ENCODE data around the gene NRCAM. TPM values are rescaled to one million over a fixed set of nuclear protein-coding genes. Genes with fewer than 3 reads are reported as not detected.
"Not testable (repeated sequence)": the region's sequence is repeated elsewhere in the genome, so short reads cannot be mapped to it uniquely, and the experiment has no call there.

The NRCAM gene
- total and polyA plus RNA-seq, 2 of the 8 experiments (the other 6 are each of a cell fraction or from before 2014, with no cell fraction given) = 2.7 to 3.8 TPM

DNA sequence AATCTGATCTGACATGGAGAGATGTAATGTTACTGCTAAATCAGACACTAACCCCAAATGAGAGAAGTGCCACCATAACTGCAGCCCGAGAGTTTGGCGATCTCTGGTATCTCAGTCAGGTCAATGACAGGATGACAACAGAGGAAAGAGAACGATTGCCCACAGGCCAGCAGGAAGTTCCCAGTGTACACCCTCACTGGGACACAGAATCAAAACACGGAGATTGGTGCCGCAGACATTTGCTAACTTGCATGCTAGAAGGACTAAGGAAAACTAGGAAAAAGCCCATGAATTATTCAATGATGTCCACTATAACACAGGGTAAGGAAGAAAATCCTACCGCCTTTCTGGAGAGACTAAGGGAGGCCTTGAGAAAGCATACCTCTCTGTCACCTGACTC lies 115.8 kb downstream of the NRCAM start:
- H3K9me3 ChIP-seq (ENCODE audit: insufficient read depth in 2 of 2, low read depth in 1 of 2, low read length in 1 of 2); H3K4me1 ChIP-seq (replicated peaks in 1 of 4; ENCODE audit: control insufficient read depth in 3 of 4, insufficient read depth in 4 of 4, low read length in 3 of 4); H2BK15ac ChIP-seq (ENCODE audit: low read length); H3K4me2 ChIP-seq (ENCODE audit: insufficient read depth in 1 of 2, low read depth in 2 of 2, low read length in 2 of 2); H4K8ac ChIP-seq (ENCODE audit: extremely low read depth, insufficient read depth, low read length); H3K79me2 ChIP-seq (ENCODE audit: control insufficient read depth in 1 of 2, insufficient read depth in 2 of 2, low read length in 2 of 2); H4K20me1 ChIP-seq (replicated peaks in 1 of 2; ENCODE audit: control insufficient read depth in 1 of 2, insufficient read depth in 2 of 2, low read length in 2 of 2); FAIRE-seq; H4K91ac ChIP-seq (replicated peaks; ENCODE audit: insufficient read length, low read length); H3K4me3 ChIP-seq (ENCODE audit: extremely low read depth in 1 of 4, insufficient read depth in 2 of 4, low read depth in 3 of 4, low read length in 4 of 4); H3K18ac ChIP-seq (ENCODE audit: extremely low read depth, low read length); H3K27ac ChIP-seq (ENCODE audit: low read depth, low read length); H2AFZ ChIP-seq (ENCODE audit: low read length); H2BK5ac ChIP-seq (ENCODE audit: low read depth, low read length); H3K14ac ChIP-seq (ENCODE audit: insufficient read length); H3K27me3 ChIP-seq (replicated peaks in 1 of 4; ENCODE audit: control insufficient read depth in 3 of 4, extremely low read depth in 1 of 4, insufficient read depth in 3 of 4, low read length in 3 of 4); POLR2A ChIA-PET (ENCODE audit: partially characterized antibody); H3K36me3 ChIP-seq (ENCODE audit: control insufficient read depth in 2 of 4, insufficient read depth in 4 of 4, low read length in 3 of 4); H3K79me1 ChIP-seq (ENCODE audit: low read depth, low read length); H2BK120ac ChIP-seq (replicated peaks; ENCODE audit: low read depth, low read length); H3K9ac ChIP-seq (replicated peaks in 1 of 4; ENCODE audit: extremely low read depth in 1 of 4, low read depth in 3 of 4, low read length in 3 of 4); H3K56ac ChIP-seq (replicated peaks; ENCODE audit: insufficient read length, low read depth, low read length); H2AK5ac ChIP-seq (ENCODE audit: low read depth, low read length); DNase-seq (ENCODE audit: low read depth in 1 of 2, low spot score in 2 of 2); H4K5ac ChIP-seq (ENCODE audit: insufficient read length, low read depth, low read length); H3K23me2 ChIP-seq (ENCODE audit: low read depth, low read length); H3K4ac ChIP-seq (replicated peaks; ENCODE audit: insufficient read length, low read depth, low read length); H3K23ac ChIP-seq (ENCODE audit: insufficient read length); H2BK20ac ChIP-seq (ENCODE audit: low read length); CTCF ChIA-PET (ENCODE audit: partially characterized antibody); H2BK12ac ChIP-seq (ENCODE audit: low read depth, low read length): not testable (repeated sequence)
- 91% methylated on average over 6 of the region's 6 CpGs; no CpG with 5 or more reads in 1 of the 2 experiments for WGBS, 2 experiments (ENCODE audit: extremely low coverage in 1 of 2, insufficient coverage in 1 of 2, insufficient read length in 1 of 2, insufficient replicate concordance in 2 of 2, low coverage in 1 of 2, low lambda C conversion rate in 2 of 2, missing lambda C conversion rate in 1 of 2)

Data from H1 (cell line).